Nephron progenitor cell (in vitro differentiated cells): Measurements from ENCODE around the gene USP10.

Source experiments
- DNase-seq: peaks from one replicate; pipeline ENCODE4 v3.0.0; 2021
- H3K27ac Mint-ChIP-seq: 2 replicates; pipeline ENCODE4 v1.8.0; 2021; ENCODE audit warnings: mild to moderate bottlenecking, moderate library complexity, mixed read lengths
- H3K27me3 Mint-ChIP-seq: 2 replicates; pipeline ENCODE4 v1.8.0; 2021; ENCODE audit warnings: mild to moderate bottlenecking, low read depth, mixed read lengths; ENCODE audit not compliant: poor library complexity
- H3K36me3 Mint-ChIP-seq: 2 replicates; pipeline ENCODE4 v1.8.0; 2021; ENCODE audit warnings: low read depth, mixed read lengths
- H3K4me1 Mint-ChIP-seq: 2 replicates; pipeline ENCODE4 v1.8.0; 2021; ENCODE audit warnings: mixed read lengths
- H3K4me3 Mint-ChIP-seq: 2 replicates; pipeline ENCODE4 v1.8.0; 2021; ENCODE audit warnings: mild to moderate bottlenecking, moderate library complexity, mixed read lengths
- H3K9me3 Mint-ChIP-seq: 2 replicates; pipeline ENCODE4 v1.8.0; 2021; ENCODE audit warnings: mild to moderate bottlenecking, moderate library complexity, mixed read lengths
- CTCF ChIP-seq: fragments of 200-600 bp; sonication (generic); IDR thresholded peaks from 2 replicates; pipeline ENCODE4 v1.5.0; 2021; ENCODE audit warnings: antibody characterized with exemption

USP10 gene

GRCh38 chr16:84749815-84750214 lies 50.0 kb downstream of the USP10 start:
- peaks cover 30% of the 10 kb centered on the region for H3K36me3 Mint-ChIP-seq
- H3K9me3 Mint-ChIP-seq = no peaks in the 10 kb centered on the region
- DNase-seq = no peak
- no peak overlapping the region for H3K4me3 Mint-ChIP-seq
- no peak for TF ChIP-seq CTCF
- H3K27ac Mint-ChIP-seq = peak overlapping the region; percentile 50
- no peaks in the 10 kb centered on the region for H3K27me3 Mint-ChIP-seq
- peaks cover 43% of the 10 kb centered on the region for H3K4me1 Mint-ChIP-seq

GRCh38 chr16:84750575-84750974 lies 50.8 kb downstream of the USP10 start:
- no peak for DNase-seq
- TF ChIP-seq CTCF = no peak
- no peak overlapping the region for H3K4me3 Mint-ChIP-seq
- H3K27ac Mint-ChIP-seq = no peak overlapping the region
- H3K36me3 Mint-ChIP-seq = peaks cover 26% of the 10 kb centered on the region
- no peaks in the 10 kb centered on the region for H3K27me3 Mint-ChIP-seq
- peaks cover 46% of the 10 kb centered on the region for H3K4me1 Mint-ChIP-seq
- no peaks in the 10 kb centered on the region for H3K9me3 Mint-ChIP-seq

- Mint-ChIP-seq H3K27ac (no peak overlapping the region), H3K27me3 (no peaks in the 10 kb centered on the region), H3K4me3 (no peak overlapping the region), H3K36me3 (peaks cover 19% of the 10 kb centered on the region), H3K4me1 (peaks cover 50% of the 10 kb centered on the region), H3K9me3 (no peaks in the 10 kb centered on the region)
- no peak for TF ChIP-seq CTCF
- no peak for DNase-seq
Observed at GRCh38 chr16:84751241-84751640, 51.4 kb downstream of the USP10 start.

GRCh38 chr16:84751947-84752346 lies 52.1 kb downstream of the USP10 start:
- Mint-ChIP-seq H3K36me3 (peaks cover 13% of the 10 kb centered on the region), H3K27ac (no peak overlapping the region), H3K4me3 (no peak overlapping the region), H3K9me3 (no peaks in the 10 kb centered on the region), H3K4me1 (peaks cover 50% of the 10 kb centered on the region), H3K27me3 (no peaks in the 10 kb centered on the region)
- no peak for TF ChIP-seq CTCF
- no peak for DNase-seq

- H3K9me3 Mint-ChIP-seq = no peaks in the 10 kb centered on the region
- no peaks in the 10 kb centered on the region for H3K27me3 Mint-ChIP-seq
- TF ChIP-seq CTCF = no peak
- peaks cover 50% of the 10 kb centered on the region for H3K4me1 Mint-ChIP-seq
- H3K4me3 Mint-ChIP-seq = no peak overlapping the region
- no peak overlapping the region for H3K27ac Mint-ChIP-seq
- peaks cover 7% of the 10 kb centered on the region for H3K36me3 Mint-ChIP-seq
- no peak for DNase-seq
Observed at GRCh38 chr16:84752600-84752999, 52.8 kb downstream of the USP10 start.

GRCh38 chr16:84753412-84754326 lies 53.9 kb downstream of the USP10 start:
- Mint-ChIP-seq H3K27me3 (no peaks in the 10 kb centered on the region), H3K4me1 (peaks cover 50% of the 10 kb centered on the region), H3K27ac (peak overlapping the region; percentile 36), H3K4me3 (no peak overlapping the region), H3K36me3 (peaks cover 5% of the 10 kb centered on the region), H3K9me3 (no peaks in the 10 kb centered on the region)
- TF ChIP-seq CTCF = no peak
- no peak for DNase-seq
